Measurements from ENCODE around the gene PHLDA3.
"Not testable (repeated sequence)": the region's sequence is repeated elsewhere in the genome, so short reads cannot be mapped to it uniquely, and the experiment has no call there.

DNA sequence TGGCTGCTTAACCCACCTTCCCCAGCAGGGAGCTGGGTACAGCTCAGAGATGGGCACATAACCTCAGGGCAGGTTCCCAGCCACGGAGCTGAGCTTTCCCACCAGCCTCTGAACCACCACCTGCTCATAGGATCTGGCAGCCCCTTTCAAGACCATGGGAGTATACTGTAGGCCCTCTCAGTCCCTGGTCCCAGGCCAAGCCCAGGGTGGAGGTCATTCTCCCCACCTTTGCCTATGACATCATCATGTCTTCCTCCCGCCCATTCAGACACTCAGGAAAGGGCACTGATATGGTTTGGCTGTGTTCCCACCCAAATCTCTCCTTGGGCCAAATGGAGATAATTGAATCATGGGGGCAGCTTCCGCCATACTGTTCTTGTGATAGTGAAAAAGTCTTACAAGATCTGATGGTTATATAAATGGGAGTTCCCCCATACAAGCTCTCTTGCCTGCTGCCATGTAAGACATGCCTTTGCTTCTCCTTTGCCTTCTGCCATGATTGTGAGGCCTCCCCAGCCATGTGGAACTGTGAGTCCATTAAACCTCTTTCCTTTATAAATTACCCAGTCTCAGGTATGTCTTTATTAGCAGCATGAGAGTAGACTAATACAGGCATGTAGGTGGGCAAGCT, 24.2 kb upstream of the PHLDA3 start:
- TF ChIP-seq, protein P1, sequence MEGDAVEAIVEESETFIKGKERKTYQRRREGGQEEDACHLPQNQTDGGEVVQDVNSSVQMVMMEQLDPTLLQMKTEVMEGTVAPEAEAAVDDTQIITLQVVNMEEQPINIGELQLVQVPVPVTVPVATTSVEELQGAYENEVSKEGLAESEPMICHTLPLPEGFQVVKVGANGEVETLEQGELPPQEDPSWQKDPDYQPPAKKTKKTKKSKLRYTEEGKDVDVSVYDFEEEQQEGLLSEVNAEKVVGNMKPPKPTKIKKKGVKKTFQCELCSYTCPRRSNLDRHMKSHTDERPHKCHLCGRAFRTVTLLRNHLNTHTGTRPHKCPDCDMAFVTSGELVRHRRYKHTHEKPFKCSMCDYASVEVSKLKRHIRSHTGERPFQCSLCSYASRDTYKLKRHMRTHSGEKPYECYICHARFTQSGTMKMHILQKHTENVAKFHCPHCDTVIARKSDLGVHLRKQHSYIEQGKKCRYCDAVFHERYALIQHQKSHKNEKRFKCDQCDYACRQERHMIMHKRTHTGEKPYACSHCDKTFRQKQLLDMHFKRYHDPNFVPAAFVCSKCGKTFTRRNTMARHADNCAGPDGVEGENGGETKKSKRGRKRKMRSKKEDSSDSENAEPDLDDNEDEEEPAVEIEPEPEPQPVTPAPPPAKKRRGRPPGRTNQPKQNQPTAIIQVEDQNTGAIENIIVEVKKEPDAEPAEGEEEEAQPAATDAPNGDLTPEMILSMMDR (conservative IDR thresholded peaks at IDR 0.05; ENCODE audit: low read length), result not testable (repeated sequence)
- TF ChIP-seq EZH2phosphoT487 (IDR thresholded peaks at IDR 0.05; ENCODE audit: borderline replicate concordance), result not testable (repeated sequence)
